Measurements from ENCODE around the gene GOSR2.
"Not testable (repeated sequence)": the region's sequence is repeated elsewhere in the genome, so short reads cannot be mapped to it uniquely, and the experiment has no call there.

The GOSR2 gene

DNA sequence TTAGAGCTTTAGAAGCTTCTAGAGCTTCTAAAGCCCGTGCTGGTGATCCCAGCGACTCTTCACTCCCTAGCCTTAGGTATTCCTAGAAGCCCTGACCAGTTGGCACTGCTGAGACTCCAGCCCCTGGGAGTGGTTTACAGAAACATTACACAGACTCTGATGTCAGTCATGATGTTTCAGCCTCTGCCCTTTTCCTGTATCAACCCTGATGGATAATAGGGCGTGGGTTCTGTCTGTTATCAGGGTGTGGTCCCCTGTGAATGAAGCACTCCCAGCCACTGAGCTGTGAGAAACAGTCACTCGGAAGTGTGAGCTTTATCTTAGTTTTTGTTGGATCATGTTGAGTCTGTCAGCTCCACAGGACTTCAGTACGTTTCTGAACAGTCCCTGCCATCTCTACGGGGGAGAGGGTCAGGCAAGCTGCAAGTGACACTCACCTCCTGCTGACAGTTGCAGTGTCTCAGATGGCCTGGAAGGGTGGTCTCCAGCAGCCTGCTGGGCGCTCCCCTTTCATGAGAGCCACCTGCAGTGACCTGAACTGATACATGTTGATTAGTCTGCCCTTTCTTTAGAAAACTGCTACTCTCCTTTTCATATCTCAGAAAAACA, 12.8 kb downstream of the GOSR2 start:
- DNase-seq: no peak

DNA sequence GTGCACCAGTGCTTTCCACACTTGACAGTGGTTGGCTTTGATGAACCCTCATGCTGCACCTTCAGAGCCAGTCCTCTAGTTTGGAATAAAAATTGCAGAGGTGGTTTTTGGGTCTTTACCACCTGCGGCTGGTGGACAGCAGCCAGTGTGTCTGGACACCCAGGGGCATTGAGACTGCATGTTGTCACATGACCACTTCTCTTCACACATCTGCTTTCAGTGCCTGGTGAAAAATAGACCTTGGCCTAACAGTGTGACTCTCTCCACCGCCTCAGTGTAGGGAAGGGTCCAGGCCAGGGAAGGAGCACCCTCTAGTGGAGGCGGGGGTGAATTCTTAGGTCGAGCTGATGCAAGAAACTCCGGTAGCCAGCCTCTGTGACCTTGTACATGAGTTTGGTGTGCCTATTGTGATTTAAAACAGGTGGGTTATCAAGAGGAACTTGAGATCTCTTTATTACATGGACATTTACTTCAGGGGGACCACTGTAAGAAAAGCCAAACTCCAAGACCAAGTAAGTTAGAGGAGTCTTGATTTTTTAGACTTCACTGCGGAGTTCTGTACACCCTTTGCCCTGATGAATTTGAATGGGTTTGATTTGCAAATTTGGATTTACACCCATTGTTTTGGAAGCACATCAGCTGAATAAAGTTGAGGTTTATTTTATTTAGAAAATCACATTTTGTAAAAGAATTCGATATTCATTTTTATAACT, 17.9 kb downstream of the GOSR2 start:
- peak; percentile 71 to 83 (median 81) for DNase-seq

DNA sequence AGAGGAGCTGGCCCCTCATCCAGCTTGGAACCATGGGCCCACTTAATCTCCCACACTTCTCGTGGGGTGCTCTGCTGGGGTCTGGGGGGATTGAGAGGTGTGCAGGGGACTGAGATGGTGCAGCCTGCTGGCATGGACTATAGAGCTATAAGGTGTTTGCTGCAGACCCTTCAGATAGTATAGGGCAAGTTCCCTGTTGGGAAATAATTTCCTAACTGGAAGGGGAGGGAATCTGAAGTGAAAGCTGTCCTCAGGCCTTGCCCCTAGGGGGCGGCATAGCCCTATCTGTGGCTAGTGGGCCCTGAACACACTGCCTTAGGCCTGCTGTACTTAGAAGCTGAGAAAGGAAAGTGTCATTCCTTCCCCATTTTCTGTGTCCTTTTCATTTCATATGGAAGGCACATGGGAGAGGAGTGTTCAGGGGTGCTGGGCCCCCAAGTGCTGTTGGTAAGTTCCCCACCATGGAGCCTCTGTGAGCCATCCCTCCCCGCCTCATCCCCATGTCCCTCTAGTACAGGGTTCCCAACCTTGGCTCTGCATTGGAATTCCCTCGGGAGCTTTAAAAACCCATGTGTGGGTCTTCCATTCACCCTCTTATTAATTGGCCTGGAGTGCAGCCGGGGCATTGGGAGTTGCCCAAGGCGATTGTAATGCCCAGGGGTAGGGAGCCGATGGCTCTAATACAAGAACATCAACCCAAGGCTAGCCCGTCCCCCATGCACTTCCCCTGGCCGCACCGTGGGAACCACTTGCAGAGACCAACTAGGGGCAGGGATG, 19.7 kb downstream of the GOSR2 start:
- peak; percentile 68 to 84 (median 70) for DNase-seq

DNA sequence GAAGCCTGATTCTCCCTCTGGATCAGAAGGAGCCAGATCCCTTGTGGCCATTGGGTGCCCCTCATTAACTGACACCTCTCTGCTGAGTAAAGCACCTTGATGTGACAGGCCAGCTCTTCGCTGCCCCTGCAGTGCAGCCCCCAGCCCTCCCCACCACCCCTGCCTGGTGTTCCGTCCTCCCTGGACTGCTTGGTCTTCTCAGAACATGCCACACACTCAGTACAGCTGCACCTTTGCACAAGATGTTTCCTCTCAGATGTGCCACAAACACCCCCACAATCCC, 20.2 kb downstream of the GOSR2 start:
- DNase-seq: no peak

DNA sequence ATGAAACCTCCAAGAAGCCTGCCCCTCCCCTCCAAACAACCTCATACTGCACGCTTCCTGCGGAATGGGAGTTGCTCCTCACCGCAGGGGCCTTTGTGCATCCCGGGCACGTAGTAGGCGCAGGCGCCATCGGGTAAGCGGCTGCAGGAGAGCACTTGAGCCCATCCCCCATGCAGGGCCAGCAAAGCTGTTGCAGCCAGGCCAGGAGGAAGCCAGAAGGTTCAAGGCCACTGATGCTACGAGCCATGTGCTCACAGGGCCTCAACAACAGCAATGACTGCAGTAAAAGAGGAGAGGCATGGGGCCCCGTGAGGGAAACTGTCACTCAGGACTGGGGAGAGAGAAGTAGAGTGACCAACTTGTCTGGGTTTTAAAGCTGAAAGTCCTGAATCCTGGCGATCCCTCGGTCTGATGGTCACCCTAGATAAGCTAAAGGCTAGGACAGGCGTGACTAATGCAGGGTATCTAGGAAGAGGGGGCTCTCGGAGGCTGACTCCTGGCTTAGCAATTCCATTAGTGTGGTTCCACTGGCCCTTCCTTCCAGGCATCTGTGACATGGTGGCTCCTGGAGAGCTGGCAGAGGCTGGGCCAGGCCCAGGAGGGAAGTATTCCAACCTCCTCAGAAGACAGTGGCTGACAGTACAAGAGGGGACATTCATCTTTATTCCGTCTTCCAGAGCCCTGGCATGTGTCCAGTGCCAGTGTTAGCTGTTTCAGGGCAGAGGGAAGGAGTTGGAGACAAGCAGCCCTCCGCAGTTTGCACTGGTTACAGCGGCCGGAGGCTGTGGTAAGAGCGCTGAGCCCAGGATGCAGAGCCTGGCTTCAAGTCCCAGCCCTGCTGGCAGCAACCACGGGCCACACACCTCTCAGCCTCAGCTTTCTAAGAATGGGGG, 20.8 kb downstream of the GOSR2 start:
- DNase-seq: no peak

DNA sequence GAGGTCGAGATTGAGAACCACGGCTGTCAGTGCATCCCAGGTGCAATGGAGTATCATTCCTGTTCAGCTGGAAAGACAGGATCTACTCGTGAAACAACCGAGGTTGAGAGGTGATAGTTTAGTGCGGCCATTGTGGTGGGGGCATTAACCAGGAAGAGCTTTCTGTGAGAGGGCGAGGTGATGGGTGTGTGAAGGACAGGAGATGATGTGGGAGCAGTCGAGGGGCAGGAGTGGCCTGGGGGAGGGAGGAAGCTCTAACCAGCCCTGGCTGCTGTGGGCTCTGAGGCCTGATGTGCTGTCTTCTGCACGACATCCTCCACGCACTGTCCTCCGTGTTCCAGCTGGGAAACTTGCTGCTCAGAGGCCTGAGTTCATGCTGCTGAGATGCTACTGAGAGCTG, 22.0 kb downstream of the GOSR2 start:
- no peak for DNase-seq

DNA sequence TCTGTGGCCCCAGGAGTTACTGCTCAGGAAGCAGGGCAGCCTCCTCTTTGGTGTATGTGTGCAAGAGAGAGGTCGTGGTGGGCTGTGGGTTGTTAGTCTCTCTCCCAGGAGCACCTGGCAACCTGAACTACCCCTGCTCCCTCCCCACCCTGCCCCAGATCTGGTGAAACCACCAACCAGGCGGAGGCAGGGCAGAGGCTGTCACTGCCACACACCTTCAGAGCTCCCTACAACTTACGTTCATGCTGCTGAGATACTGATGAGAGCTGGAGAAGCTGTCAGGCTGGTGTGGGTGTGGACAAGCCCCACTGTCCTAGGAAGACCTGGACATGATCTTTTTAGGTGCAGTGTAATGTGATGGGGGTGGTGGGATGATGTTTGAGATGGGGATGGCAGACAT, 24.3 kb downstream of the GOSR2 start:
- DNase-seq: no peak

DNA sequence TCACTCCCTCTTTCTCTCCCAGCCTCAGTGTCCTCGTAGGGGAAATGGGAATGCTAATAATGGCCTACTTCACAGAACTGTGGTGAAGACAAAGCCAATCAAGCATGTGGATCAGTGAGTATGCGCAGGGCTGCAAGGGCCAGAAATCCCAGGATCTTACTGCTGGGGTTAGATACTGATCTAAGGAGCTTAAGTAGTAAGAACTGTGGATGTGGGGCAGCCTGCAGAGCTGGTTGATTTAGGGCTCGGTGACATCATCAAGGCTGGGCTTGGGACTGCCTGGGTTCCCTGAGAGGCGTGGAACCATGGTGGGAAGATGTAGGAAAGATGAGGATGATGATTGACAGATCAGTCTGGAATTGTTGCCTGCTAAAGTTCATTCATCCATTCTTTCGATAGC, 25.6 kb downstream of the GOSR2 start:
- no peak for DNase-seq

DNA sequence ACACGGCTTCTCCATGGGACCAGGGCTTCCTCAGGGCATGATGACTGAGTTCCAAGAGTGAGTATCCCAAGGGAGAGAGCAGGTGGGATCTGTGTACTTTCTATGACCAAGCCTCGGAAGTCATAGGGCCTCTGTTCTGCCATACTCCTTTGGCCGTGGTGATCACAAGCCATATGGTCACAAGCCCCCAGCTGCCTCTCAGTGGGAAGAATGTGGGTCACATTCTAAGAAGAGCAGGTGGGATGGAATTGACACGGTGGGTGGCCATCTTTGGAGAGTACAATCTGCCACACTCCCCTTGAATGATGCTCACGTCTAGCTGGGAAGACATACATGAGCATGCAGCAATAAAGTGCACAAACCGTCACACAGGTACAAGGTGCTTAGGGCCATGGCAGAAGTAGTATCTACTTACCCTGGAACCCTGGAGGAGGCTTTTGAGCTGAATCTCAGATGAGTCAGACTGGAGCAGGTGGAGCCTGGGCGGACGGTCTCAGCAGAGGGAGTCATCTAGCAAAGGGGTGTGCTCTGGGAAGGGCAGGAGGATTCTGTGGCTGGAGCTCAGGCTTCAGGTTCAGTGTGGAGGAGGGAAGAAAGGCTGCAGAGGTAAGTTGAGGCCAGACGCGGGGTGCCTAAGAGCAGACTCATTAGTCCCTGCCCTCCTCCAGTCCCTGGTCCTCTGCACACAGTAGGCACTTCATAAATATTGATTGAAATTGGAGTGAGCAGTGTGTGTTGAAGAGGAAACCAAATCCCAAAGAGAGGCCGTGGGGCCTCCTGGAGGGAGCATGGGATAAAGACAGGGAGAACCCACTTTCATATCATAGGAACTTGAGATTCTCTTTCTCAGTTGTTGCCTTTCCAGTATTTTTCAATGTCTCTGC, 26.6 kb downstream of the GOSR2 start:
- DNase-seq: no peak

DNA sequence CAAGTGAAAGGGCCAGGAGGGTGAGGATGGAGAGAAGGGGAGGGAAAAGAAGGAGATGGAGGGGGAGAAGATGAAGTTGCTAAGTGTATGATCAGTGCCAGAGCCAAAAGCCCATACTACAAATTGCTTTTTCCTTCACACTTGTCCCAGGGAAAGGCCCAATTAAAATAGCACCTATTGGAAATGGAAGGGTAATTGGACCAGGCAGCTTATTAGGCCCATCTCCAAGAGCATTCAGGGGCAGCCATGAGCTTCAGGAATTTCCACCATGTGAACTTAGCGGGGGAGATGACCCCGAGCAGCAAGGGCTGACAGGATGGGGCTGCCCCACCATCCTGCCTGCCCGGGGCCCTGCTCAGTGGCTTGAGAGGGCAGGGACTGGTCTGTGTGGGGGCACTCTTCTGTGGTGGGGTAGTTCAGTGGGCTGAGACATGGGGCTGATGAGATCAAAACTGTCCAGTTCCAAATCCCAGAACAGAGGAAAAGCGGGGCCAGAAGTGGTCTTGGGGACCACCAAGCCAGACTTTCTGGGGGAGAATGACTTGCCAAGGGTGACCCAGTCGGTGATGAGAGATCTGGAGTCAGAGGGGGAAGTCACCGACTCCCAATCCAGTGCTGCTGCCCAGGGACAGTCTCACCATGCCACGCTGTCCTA, 27.5 kb downstream of the GOSR2 start:
- DNase-seq: no peak

DNA sequence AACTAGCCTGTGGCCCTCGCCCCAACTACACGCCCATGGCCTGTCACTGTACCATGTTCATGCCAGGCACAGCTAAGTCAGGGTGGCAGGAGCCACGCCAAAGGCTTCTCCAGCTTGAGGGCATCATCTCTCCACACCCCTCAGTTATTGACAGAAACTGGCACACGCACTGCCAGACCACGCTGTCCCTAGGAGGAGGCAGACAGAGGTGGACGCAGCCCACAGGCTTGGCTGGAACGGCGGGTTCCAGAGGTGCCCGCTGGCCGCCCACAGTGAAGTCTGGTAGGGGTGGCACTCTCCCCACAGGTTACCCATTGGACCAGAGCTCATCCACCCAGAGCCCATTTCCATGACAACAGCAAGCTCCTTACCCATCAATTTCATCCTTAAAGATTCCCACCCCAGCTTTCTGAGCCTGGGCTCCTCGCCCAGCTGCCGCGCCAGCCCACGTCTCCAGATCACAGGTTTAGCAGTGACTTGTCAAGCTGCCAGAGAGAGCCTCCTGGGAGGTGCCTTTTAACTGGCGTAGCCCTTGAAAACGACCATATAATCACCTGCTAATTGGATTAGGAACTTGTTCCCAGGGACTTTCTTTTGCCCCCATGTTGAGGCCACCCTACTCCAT, 28.1 kb downstream of the GOSR2 start:
- no peak for DNase-seq

DNA sequence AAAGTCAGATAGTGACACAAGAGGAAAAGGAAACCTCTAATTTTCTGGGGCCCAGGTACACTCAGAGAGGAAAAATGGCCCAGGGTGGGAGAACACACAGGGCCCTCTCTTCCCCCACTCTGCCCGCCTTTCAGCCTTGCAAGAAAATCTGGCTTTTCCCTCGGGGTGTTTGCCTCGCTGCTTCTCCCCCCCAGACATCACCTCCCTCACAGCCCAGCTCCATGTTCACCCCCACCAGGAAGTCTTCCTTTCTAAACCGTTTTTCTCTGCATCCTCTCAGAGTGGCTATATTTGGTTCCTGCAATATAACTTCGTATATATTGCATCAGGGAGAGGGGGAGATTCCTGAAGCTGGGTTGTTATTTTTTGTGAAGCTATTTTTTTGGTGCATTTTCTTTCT, 28.7 kb downstream of the GOSR2 start:
- DNase-seq: no peak

DNA sequence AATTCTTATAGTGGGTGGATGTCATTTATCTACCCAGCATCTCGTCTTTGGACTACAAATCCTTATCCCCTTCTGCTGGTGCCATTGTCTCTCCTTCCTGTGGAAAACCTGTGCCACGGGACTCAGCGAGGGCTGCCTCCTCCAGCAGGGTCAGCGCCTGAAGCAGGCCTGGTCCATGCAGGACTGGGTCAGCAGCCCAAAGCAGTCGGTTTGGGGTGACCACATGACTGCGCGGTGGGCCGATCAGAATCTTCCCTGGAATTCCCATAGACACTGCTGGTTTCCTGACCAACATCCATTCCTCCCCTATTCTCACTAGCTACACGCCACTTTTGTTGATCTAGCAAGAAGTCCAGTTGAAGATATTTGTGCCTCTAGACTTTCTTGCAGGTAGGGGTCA, 29.2 kb downstream of the GOSR2 start:
- DNase-seq: no peak

DNA sequence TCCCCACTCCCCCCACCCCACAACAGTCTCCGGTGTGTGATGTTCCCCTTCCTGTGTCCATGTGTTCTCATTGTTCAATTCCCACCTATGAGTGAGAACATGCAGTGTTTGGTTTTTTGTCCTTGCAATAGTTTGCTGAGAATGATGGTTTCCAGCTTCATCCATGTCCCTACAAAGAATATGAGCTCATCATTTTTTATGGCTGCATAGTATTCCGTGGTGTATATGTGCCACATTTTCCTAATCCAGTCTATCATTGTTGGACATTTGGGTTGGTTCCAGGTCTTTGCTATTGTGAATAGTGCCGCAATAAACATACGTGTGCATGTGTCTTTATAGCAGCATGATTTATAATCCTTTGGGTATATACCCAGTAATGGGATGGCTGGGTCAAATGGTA, 30.2 kb downstream of the GOSR2 start:
- not testable (repeated sequence) for DNase-seq

DNA sequence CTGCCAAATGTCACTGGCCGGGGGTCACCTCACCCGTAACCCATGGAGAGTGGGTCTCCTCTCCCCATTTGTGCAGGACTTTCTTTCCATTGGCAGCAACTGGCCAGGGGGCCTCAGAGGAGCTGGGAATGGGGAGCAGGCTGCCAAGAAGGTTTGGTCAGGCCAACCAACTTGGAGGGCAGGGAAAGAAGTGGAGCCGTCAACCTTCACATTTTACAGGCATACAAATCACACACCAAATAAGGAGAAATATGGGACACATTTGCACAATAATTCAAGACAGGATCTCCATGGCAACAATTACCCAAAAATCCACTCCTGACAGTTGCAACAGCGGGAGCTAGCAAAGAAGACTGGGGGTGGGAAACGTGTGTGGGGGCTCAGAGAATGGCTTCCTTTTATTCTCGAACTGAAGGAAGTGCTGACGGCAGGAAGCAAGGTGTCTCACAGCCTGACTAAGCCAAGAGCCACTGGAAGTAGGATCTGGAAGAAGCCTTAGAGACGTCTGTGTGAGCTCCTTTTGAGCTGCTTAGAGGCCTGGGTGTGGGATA, 35.2 kb downstream of the GOSR2 start:
- no peak for DNase-seq

DNA sequence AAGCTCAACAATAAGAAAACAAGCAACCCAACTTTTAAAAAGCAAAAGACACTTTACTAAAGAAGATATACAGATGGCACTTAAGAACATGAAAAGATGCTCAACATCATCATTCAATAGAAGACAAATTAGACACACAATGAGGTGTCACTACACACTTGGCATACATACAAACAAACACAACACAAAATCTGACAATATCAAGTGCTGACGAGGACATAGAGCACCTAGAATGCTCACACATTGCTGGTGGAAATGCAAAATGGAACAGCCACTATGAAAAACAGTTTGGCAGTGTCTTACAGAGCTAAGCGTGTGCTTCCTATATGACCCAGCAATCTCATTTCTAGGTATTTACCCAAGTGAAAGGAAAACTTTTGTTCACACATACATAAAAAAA, 37.2 kb downstream of the GOSR2 start:
- no peak for DNase-seq

DNA sequence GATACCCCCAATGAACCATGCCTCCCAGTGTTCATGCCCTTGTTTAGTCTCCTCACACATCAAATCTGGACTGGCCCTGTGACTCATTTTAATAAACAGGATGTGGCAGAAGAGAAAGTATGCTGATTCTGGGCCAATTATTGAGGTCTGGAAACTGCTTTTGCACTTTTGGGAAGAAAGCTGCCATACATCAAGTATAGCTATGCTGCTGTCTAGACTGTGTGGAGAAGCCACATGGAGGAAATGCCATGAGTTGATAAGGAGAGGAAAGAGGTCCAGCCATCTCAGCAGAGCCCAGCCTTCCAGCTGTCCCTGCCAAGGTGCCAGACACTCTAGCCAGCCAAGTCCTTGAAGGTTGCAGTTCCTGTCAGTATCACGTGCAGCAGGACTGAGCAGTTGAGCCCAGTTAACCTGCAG, 39.4 kb downstream of the GOSR2 start:
- DNase-seq: no peak

DNA sequence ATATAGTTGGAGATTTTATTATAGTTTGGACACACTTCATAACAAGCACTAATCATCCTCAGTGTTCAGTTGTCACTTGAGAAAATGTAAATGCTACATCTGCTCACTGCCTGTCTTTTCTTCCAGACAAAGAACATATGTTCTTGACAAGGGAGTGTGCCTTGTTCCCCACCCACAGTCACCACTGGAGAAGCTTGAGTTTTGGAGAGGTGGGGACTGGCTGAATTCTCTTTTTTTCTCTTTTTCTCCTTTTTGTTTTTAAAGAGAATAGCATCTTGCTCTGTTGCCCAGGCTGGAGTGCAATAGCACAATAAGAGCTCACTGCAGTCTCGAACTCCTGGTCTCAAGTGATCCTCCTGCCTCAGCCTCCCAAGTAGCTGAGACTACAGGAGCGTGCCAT, 40.6 kb downstream of the GOSR2 start:
- DNase-seq: no peak

DNA sequence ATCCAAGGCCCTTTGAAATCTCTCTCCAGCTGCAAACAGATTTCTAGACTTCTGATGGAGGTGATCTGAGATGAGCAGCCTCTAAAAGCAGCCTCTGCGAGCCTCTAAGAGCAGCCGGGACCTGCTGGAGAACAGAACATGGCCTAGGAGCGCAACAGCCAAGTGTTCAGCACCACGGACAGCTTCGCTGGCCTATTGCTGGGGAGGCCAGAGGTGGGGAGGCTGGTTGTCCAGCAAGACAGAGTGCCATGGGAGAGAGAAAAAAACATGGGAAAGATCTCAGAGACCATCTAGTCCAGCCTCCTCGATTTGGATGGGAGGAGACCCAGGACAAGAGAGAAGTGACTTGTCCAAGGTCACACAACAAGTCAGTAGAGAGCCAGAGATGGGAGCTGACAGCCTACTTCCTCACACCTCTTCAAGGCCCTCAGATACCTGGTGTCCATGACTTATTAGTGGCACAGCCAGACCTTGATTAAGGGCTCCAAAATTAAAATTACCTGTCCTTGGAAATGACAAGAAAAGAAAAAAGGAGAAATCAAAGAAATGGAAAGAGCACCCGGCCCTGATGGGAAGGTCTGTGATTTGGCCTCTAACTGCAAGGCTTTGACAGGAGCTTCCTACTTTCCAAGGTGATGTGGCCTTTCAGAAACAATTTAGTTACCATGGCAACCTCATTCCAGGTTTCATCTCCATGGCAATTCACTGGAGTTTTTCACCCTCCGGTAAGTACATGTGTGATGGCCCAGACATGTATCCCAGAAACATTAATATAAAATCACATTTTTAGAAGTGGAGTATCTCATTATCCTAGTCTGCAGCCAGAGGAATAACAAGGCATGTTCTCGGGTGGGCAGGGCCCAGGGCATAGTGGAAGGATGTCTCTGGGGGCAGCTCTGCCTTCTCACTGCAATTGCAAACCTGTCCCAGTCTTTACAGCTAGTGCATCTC, 41.6 kb downstream of the GOSR2 start:
- peak in 1 of 3 donors; percentile 31 for DNase-seq
